Measurements from ENCODE around the gene PSMA3. TPM values are rescaled to one million over a fixed set of nuclear protein-coding genes. Genes with fewer than 3 reads are reported as not detected.

Gene PSMA3
- total and polyA plus RNA-seq, 12 donors: 80.9 to 270 (median 162) TPM

DNA sequence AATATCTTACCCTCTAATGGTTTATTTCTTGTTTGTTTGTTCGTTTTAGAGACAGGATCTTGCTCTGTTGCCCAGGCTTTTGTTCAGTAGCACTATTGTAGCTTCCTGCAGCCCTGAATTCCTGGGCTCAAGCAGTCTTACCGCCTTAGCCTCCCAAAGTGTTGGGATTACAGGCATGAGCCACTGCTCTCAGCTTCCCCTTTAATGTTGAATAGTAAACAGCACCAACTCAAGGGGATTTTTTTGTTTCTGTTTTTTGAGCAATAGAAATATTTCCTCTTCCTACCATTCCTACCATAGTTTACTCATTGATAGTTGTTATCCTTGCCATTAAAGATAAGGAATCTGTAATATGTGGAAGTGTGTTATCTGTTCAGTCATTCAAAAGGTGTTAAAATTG, 64.4 kb downstream of the PSMA3 start:
- Histone ChIP-seq H3K36me3 (replicated peaks in 1 of 2) (peaks cover 0 to 47% of the 10 kb centered on the region in 2 donors), H3K27me3 (no peaks in the 10 kb centered on the region), H3K4me3 (no peak overlapping the region), H3K27ac (no peak overlapping the region), H3K9me3 (replicated peaks in 1 of 3) (peaks cover 0 to 5% (median 0%) of the 10 kb centered on the region in 3 donors), H3K4me1 (replicated peaks in 1 of 2) (no peaks in the 10 kb centered on the region)
- intact Hi-C loops (cut with DNase I): no loop called here
- no peak for DNase-seq
- WGBS, 4 donors: 83 to 90% (median 87%) methylated on average over 2 of the region's 2 CpGs
- TF ChIP-seq, protein P1, sequence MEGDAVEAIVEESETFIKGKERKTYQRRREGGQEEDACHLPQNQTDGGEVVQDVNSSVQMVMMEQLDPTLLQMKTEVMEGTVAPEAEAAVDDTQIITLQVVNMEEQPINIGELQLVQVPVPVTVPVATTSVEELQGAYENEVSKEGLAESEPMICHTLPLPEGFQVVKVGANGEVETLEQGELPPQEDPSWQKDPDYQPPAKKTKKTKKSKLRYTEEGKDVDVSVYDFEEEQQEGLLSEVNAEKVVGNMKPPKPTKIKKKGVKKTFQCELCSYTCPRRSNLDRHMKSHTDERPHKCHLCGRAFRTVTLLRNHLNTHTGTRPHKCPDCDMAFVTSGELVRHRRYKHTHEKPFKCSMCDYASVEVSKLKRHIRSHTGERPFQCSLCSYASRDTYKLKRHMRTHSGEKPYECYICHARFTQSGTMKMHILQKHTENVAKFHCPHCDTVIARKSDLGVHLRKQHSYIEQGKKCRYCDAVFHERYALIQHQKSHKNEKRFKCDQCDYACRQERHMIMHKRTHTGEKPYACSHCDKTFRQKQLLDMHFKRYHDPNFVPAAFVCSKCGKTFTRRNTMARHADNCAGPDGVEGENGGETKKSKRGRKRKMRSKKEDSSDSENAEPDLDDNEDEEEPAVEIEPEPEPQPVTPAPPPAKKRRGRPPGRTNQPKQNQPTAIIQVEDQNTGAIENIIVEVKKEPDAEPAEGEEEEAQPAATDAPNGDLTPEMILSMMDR (IDR thresholded peaks at IDR 0.05): no peak
- TF ChIP-seq POLR2A (IDR thresholded peaks at IDR 0.05): no peak

DNA sequence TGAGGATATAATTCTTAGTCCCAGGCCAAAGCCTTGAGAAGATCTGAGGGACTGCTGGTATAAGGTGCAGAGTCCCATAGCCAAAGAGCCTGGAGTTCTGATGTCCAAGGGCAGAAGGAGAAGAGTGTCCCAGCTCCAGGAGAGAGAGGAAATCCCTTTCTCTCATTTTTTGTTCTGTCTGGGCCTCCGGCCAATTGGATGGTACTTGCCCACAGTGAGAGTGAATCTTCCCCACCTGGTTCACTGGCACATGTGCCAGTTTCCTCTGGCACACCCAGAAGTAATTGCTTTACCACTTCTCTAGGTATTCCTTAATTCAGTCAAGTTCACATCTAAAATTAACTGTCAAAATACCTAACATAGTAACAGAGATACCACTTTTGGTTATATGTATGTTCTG, 69.1 kb downstream of the PSMA3 start:
- H3K4me3 ChIP-seq: no peak overlapping the region
- intact Hi-C loops (cut with DNase I): no loop called here
- WGBS, 4 donors: 75 to 89% (median 83%) methylated on average over 1 of the region's 1 CpG
- H3K4me1 ChIP-seq (replicated peaks in 1 of 2): peaks cover 0 to 4% of the 10 kb centered on the region in 2 donors
- no peak for DNase-seq
- TF ChIP-seq, protein P1 (IDR thresholded peaks at IDR 0.05): no peak
- no peak for TF ChIP-seq POLR2A (IDR thresholded peaks at IDR 0.05)
- no peaks in the 10 kb centered on the region for H3K27me3 ChIP-seq
- no peaks in the 10 kb centered on the region for H3K9me3 ChIP-seq (replicated peaks in 1 of 3)
- H3K36me3 ChIP-seq (replicated peaks in 1 of 2): peaks cover 0 to 32% of the 10 kb centered on the region in 2 donors
- H3K27ac ChIP-seq: no peak overlapping the region

DNA sequence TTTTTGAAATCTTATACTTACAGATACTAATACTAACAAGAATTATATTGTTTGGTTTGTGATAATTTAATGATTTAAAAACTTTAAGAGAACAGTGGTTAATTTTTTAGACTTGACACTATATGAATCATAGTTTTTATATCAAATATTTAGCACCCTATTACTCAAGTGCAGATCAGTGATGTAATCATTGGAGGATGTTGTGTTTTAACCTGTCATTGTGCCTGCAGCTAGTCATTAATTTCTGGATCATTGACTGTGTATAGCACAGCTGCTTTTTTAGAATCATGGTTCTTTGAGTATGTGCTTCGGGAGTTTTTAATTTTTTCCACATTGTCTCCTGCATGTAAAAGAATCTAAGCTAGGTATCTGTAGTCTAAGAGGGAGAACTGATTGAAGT, 71.0 kb downstream of the PSMA3 start:
- Histone ChIP-seq H3K4me1 (replicated peaks in 1 of 2) (peaks cover 0 to 4% of the 10 kb centered on the region in 2 donors), H3K9me3 (replicated peaks in 1 of 3) (no peaks in the 10 kb centered on the region), H3K4me3 (no peak overlapping the region), H3K27me3 (no peaks in the 10 kb centered on the region), H3K36me3 (replicated peaks in 1 of 2) (peaks cover 0 to 44% of the 10 kb centered on the region in 2 donors), H3K27ac (no peak overlapping the region)
- TF ChIP-seq POLR2A (IDR thresholded peaks at IDR 0.05): no peak
- TF ChIP-seq, protein P1 (IDR thresholded peaks at IDR 0.05): no peak
- 91 to 97% (median 96%) methylated on average over 1 of the region's 1 CpG for WGBS, 4 donors
- no peak for DNase-seq
- intact Hi-C loops (cut with DNase I): no loop called here

Small RNAs within 50 kb of the gene (small RNA-seq; reads per million reads assigned to genes)
- 0 reads per million in 2 donors for gene RNU6-341P

Other genes starting within 250 kb of the PSMA3 start
- gene ARMH4, start 92.6 kb upstream of the PSMA3 start, total RNA-seq: 10 to 100 TPM in 4 of 9 donors, 1 to 10 TPM in 5; 6.1 to 23.2 (median 9.5) TPM
- 1 to 10 TPM; 1.1 to 8.1 (median 1.4) TPM for gene ARMH4, start 92.6 kb upstream of the PSMA3 start, polyA plus RNA-seq
- 100 to 1,000 TPM in 3 of 9 donors, 10 to 100 TPM in 6; 49.0 to 138 (median 85.5) TPM for gene ACTR10, start 44.7 kb upstream of the PSMA3 start, total RNA-seq
- gene ACTR10, start 44.7 kb upstream of the PSMA3 start, polyA plus RNA-seq: 100 to 1,000 TPM in 1 of 3 donors, 10 to 100 TPM in 2; 58.8 to 167 (median 79.5) TPM
- gene ARID4A, start 53.7 kb downstream of the PSMA3 start, total RNA-seq: 10 to 100 TPM in 8 of 9 donors, 1 to 10 TPM in 1; 6.2 to 38.0 (median 18.4) TPM
- 10 to 100 TPM in 2 of 3 donors, 1 to 10 TPM in 1; 4.4 to 17.5 (median 16.3) TPM for gene ARID4A, start 53.7 kb downstream of the PSMA3 start, polyA plus RNA-seq
- under 1 TPM in 1 of 9 donors, not detected in 8; 0.58 TPM for gene TOMM20L, start 151.1 kb downstream of the PSMA3 start, total RNA-seq
- not detected for gene TOMM20L, start 151.1 kb downstream of the PSMA3 start, polyA plus RNA-seq
- gene TIMM9, start 182.7 kb downstream of the PSMA3 start, total RNA-seq: 100 to 1,000 TPM in 2 of 9 donors, 10 to 100 TPM in 7; 30.3 to 113 (median 46.9) TPM
- 10 to 100 TPM; 35.7 to 99.1 (median 43.0) TPM for gene TIMM9, start 182.7 kb downstream of the PSMA3 start, polyA plus RNA-seq
- gene KIAA0586, start 182.9 kb downstream of the PSMA3 start, total RNA-seq: 10 to 100 TPM; 11.1 to 28.7 (median 16.0) TPM
- 10 to 100 TPM in 2 of 3 donors, 1 to 10 TPM in 1; 9.1 to 14.6 (median 14.0) TPM for gene KIAA0586, start 182.9 kb downstream of the PSMA3 start, polyA plus RNA-seq